Measurements from ENCODE around the gene NOTCH4. TPM values are rescaled to one million over a fixed set of nuclear protein-coding genes. Genes with fewer than 3 reads are reported as not detected.
A peak's percentile ranks its signal among the peaks of the same experiment; 100 is the strongest.

NOTCH4 gene
- total and polyA plus RNA-seq, 9 of the 15 experiments (the other 6 are each of a cell fraction or from before 2014, with no cell fraction given) = 0.24 to 4.3 (median 1.7) TPM

- TF ChIP-seq E2F8 (IDR thresholded peaks at IDR 0.05; ENCODE audit: low read depth, partially characterized antibody) = peak; percentile 69
- no peak for TF ChIP-seq CBX5 (IDR thresholded peaks at IDR 0.05; ENCODE audit: borderline replicate concordance, low read depth)
- no peak for TF ChIP-seq PHTF2 (CRISPR knock-in tag; IDR thresholded peaks at IDR 0.05)
- no peak for TF ChIP-seq RBM15 (IDR thresholded peaks at IDR 0.05; ENCODE audit: insufficient read depth, low read length)
- no peak for TF ChIP-seq ESRRB (CRISPR knock-in tag; IDR thresholded peaks at IDR 0.05; ENCODE audit: borderline replicate concordance)
- no peak for TF ChIP-seq NR2C1 (IDR thresholded peaks at IDR 0.05)
- no peak for TF ChIP-seq NR2C1 (tag; IDR thresholded peaks at IDR 0.05)
- TF ChIP-seq BRF2 (IDR thresholded peaks at IDR 0.05; ENCODE audit: borderline replicate concordance, insufficient read depth, insufficient read length) = no peak
- no peak for TF ChIP-seq ZSCAN32 (CRISPR knock-in tag; IDR thresholded peaks at IDR 0.05)
- TF ChIP-seq EP300 (IDR thresholded peaks at IDR 0.05; ENCODE audit: low read length) = peak; percentile 30; the same call in 1 of the 2 replicates
- no peak for TF ChIP-seq PATZ1 (CRISPR knock-in tag; IDR thresholded peaks at IDR 0.05; ENCODE audit: borderline replicate concordance)
- TF ChIP-seq ZFP36 (IDR thresholded peaks at IDR 0.05; ENCODE audit: low read depth, low read length, partially characterized antibody) = no peak
- TF ChIP-seq STAT6 (CRISPR knock-in tag; IDR thresholded peaks at IDR 0.05) = no peak
- no peak for TF ChIP-seq ZBTB34 (CRISPR knock-in tag; IDR thresholded peaks at IDR 0.05)
- peak; percentile 33 for TF ChIP-seq TAF1 (IDR thresholded peaks at IDR 0.05; ENCODE audit: control insufficient read depth, extremely low read depth, insufficient read depth, low read length, severe bottlenecking)
Observed at GRCh38 chr6:32190054-32190851, 33.6 kb downstream of the NOTCH4 start, which contains the start of gene PBX2 (continued).

All from K562 (cell line).